IPS DF 4.7 (cell line): ENCODE measurements around the gene NFATC4.

Experiments
- DNase-seq: peaks from one replicate; pipeline ENCODE4 v3.0.0-alpha.2; 2013; ENCODE audit warnings: low spot score; ENCODE audit errors: extremely low read depth

NFATC4 gene

GRCh38 chr14:24427537-24428508 lies 59.8 kb downstream of the NFATC4 start:
- DNase-seq, result no peak

- no peak for DNase-seq
Measured at GRCh38 chr14:24428628-24429394, 60.8 kb downstream of the NFATC4 start.
